ENCODE measurements around the gene BPHL.
"Not testable (repeated sequence)": the region's sequence is repeated elsewhere in the genome, so short reads cannot be mapped to it uniquely, and the experiment has no call there.

DNA sequence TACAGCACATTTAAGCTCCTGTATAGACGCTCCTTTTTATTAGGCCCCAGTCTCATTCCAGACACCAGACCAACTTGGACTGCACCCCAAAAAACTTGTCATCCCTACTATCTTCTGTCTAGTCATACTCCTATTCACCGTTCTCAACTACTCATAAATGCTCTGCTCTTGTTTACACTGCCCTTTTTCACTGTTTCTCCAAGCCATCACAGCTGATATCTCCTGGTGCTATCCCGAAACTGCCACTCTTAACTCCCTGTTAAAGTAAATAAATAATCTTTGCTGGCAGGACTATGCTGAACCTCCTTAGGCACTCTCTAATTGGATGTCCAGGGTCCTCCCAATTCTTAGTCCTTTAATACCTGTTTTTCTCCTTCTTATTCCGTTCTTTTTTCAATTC, 54.3 kb downstream of the BPHL start:
- TF ChIP-seq HDAC2 (IDR thresholded peaks at IDR 0.05); MYC (IDR thresholded peaks at IDR 0.05; ENCODE audit: insufficient read depth, insufficient read length, insufficient replicate concordance, low read length, severe bottlenecking): not testable (repeated sequence)
- TF ChIP-seq, protein P1, sequence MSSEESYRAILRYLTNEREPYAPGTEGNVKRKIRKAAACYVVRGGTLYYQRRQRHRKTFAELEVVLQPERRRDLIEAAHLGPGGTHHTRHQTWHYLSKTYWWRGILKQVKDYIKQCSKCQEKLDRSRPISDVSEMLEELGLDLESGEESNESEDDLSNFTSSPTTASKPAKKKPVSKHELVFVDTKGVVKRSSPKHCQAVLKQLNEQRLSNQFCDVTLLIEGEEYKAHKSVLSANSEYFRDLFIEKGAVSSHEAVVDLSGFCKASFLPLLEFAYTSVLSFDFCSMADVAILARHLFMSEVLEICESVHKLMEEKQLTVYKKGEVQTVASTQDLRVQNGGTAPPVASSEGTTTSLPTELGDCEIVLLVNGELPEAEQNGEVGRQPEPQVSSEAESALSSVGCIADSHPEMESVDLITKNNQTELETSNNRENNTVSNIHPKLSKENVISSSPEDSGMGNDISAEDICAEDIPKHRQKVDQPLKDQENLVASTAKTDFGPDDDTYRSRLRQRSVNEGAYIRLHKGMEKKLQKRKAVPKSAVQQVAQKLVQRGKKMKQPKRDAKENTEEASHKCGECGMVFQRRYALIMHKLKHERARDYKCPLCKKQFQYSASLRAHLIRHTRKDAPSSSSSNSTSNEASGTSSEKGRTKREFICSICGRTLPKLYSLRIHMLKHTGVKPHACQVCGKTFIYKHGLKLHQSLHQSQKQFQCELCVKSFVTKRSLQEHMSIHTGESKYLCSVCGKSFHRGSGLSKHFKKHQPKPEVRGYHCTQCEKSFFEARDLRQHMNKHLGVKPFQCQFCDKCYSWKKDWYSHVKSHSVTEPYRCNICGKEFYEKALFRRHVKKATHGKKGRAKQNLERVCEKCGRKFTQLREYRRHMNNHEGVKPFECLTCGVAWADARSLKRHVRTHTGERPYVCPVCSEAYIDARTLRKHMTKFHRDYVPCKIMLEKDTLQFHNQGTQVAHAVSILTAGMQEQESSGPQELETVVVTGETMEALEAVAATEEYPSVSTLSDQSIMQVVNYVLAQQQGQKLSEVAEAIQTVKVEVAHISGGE (CRISPR knock-in tag; IDR thresholded peaks at IDR 0.05), result not testable (repeated sequence)
- TF ChIP-seq, protein P2, sequence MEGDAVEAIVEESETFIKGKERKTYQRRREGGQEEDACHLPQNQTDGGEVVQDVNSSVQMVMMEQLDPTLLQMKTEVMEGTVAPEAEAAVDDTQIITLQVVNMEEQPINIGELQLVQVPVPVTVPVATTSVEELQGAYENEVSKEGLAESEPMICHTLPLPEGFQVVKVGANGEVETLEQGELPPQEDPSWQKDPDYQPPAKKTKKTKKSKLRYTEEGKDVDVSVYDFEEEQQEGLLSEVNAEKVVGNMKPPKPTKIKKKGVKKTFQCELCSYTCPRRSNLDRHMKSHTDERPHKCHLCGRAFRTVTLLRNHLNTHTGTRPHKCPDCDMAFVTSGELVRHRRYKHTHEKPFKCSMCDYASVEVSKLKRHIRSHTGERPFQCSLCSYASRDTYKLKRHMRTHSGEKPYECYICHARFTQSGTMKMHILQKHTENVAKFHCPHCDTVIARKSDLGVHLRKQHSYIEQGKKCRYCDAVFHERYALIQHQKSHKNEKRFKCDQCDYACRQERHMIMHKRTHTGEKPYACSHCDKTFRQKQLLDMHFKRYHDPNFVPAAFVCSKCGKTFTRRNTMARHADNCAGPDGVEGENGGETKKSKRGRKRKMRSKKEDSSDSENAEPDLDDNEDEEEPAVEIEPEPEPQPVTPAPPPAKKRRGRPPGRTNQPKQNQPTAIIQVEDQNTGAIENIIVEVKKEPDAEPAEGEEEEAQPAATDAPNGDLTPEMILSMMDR (IDR thresholded peaks at IDR 0.05 in 2 of 3, conservative IDR thresholded peaks at IDR 0.05 in 1 of 3; ENCODE audit: control insufficient read depth in 2 of 3, extremely low read depth in 1 of 3, insufficient read depth in 1 of 3, low read depth in 3 of 3, low read length in 3 of 3), result not testable (repeated sequence)
